HEK293T (cell line): ENCODE data around the gene GDF11.

Source experiments
- ARNT ChIP-seq: fragments of 450-650 bp; IDR thresholded peaks from 2 replicates; pipeline ENCODE4 v1.6.1; 2017; ENCODE audit warnings: mild to moderate bottlenecking
- ELF4 ChIP-seq: fragments of 450-650 bp; IDR thresholded peaks from 2 replicates; pipeline ENCODE4 v1.6.1; 2017; ENCODE audit warnings: antibody characterized with exemption
- FOXM1 ChIP-seq: fragments of 450-650 bp; IDR thresholded peaks from 2 replicates; pipeline ENCODE4 v1.6.1; 2017; ENCODE audit warnings: mild to moderate bottlenecking, borderline replicate concordance
- NFRKB ChIP-seq: fragments of 450-650 bp; IDR thresholded peaks from 2 replicates; pipeline ENCODE4 v1.6.1; 2016; ENCODE audit warnings: mild to moderate bottlenecking, moderate library complexity
- SP1 ChIP-seq: fragments of 450-650 bp; IDR thresholded peaks from 2 replicates; pipeline ENCODE4 v1.6.1; 2017
- SUZ12 ChIP-seq: fragments of 450-650 bp; IDR thresholded peaks from 2 replicates; pipeline ENCODE4 v1.6.1; 2016; ENCODE audit warnings: mild to moderate bottlenecking
- TARDBP ChIP-seq: fragments of 450-650 bp; IDR thresholded peaks from 2 replicates; pipeline ENCODE4 v1.6.1; 2016

DNA sequence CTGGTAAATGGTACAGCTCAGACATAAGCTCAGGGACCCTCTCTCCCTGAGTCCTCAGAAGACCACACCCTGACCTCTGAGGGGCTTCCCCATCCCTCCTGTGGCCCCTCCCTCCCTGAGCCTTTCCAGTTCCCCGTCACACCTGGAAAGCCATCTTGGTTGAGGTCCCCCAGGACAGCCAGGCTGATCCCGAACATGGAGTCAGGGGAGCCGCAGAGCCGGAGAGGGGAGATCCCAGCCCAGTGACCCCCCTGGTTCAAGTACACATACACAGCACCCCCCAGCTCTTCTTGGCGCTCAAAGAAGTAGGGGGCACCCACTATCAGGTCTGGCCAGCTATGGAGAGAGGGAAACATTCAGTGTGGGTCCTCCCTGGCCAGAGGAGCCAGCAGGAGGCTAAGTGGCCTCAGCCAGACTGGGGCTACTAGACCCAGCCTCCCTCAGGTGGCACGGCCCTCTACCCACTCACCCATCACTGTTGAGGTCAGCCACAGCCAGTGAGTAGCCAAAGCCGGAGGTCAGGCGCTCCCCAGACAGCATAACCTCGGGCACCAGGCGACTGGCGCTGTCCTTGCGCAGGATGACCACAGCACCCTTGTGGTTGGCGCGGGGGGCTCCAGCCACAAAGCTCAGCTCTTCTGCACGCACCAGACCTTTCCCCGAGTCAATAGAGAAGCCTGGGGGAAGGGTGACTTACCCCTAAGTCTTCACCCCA lies 44.5 kb upstream of the GDF11 start:
- no peak for TF ChIP-seq FOXM1
- TF ChIP-seq TARDBP: no peak
- no peak for TF ChIP-seq SUZ12
- TF ChIP-seq SP1: no peak
- TF ChIP-seq ARNT: no peak
- TF ChIP-seq NFRKB: no peak
- TF ChIP-seq ELF4: no peak
